GM21737 (cell line): ENCODE measurements around the gene NUDC.

Source experiments
- ATAC-seq: cut with Tn5 transposase; IDR thresholded peaks from one replicate; pipeline ENCODE4 v1.9.1; 2021; ENCODE audit warnings: mild to moderate bottlenecking, moderate library complexity; ENCODE audit not compliant: unreplicated experiment

Gene NUDC

DNA sequence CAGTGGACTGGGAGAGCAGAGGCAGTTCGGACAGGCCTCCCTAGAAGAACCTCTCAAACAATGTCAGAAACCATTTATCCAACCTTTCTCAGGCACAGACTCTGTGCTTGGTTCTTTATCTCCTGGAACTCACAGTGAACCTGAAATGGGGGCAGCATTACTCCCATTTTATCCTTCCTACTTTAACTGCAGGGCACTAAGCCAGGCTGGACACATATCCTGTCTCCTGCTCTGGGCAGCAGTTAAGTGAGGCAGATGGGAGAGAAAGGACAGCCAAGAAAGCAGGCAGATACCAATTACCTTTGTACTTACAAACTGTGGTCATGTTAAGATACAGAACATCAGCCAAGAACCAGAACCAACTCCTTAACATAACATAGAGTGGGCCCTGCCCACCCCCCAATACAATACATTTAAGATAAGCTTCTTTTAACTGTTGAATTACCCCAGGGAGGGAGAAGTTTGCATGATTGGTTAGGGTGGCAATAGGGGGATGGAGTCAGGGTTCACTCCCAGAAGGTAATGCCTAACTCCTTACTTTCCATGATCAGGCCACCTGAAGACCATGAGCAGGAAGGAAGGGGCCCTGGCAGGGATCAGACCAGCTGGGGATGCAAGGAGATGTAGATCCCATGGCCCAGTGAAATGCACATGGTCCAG lies 27.9 kb downstream of the NUDC start:
- no peak for ATAC-seq

DNA sequence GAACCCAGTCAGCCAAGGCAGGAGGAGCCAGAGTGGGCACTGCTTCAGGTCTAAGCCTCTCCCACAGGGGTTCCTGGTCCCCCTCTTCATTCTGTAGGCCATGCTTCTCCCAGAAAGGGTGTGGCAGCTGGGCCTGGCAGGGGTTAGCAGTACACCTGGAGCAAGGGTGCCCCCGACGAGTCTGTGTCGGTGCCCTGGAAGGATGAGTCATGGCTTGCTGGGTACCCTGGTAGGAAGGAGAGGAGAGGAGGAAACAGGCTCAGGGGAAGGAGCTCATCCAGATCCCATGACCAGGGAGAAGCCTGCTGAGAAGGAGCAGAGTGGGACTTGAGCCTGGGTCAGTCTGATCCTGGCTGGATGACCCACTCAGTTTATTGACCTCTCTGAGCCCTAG lies 28.4 kb downstream of the NUDC start:
- ATAC-seq: no peak

DNA sequence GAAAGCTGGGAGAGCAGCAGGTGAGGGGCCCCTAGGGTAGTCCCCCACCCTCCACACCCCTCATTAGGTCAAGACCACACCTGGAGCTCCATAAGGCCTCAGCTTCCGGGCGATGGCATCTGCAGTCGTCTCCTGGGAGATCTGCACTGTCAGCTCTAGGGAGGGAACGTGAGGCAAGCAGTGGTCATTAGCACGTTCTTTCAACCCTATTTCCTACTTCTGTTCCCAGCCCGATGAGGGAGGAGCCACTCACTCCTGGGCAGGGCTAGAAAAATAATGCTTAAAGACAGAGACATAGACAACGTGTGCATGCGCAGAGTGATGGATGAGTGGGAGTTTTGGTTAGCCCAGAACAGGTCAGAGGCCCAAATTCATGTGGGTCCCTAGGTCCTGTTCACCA lies 29.1 kb downstream of the NUDC start:
- no peak for ATAC-seq

DNA sequence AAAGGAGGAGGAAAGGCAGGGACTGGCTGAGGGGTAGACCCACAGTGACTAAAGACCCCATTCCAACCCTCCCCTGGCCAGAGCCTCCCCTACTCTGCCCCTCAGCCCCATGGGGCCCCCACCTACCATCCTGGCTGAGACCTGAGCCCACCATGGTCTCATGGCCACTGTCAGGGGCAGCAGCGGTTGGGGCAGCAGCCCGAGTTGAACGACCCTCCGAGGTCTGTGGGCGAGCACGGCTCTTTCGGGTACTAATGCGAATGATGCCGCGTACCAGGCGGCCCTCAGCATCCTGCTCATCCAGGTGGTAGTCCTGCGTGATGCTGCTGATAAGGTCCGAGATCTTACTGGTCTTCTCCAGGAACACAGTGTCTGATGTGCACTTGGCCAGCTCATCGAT lies 29.7 kb downstream of the NUDC start:
- ATAC-seq: no peak

DNA sequence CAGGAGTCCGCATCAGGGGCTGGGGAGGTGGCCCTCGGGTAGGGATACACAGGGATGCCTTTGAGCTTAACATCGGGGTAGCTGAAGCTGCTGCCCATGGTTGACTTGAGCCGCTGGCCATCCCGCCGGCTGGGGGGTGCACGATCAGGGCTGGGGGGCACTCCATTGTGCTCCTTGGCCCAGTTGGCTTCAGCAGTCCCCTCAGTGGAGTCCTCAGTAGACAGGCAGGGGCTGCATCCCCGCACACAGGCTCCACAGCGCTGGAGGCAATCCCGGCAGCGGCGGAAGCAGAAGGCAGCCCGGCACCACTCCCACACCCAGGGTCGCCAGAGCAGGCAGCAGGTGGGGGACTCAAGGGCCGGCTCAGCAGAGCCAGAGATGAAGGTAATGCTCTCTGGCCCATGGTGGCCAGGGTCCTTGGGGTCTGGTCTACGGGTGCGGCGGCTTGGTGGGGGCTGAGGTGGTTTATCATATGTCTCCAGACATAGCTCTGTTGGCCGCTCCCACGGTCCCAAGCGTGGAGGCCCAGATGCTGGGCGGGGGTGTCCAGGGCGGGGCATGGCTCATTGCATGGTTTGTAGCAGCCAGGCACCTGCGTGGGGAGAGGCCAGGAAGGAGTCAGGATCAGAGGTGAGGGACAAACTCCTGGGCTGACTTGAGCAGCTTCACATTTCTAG lies 30.4 kb downstream of the NUDC start:
- ATAC-seq: no peak

DNA sequence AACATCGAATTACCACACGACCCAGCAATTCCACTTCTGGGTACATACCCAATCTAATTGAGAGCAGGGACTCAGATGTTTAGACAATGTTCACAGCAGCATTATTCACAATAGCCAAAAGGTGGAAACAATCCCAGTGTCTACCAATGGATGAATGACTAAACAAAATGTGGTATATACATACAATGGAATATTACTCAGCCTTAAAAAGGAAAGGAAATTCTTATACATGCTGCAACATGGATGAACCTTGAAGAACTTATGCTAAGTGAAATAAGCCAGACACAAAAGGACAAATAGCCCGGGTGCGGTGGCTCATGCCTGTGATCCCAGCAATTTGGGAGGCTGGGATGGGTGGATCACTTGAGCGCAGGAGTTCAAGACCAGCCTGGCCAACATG lies 31.8 kb downstream of the NUDC start:
- no peak for ATAC-seq

DNA sequence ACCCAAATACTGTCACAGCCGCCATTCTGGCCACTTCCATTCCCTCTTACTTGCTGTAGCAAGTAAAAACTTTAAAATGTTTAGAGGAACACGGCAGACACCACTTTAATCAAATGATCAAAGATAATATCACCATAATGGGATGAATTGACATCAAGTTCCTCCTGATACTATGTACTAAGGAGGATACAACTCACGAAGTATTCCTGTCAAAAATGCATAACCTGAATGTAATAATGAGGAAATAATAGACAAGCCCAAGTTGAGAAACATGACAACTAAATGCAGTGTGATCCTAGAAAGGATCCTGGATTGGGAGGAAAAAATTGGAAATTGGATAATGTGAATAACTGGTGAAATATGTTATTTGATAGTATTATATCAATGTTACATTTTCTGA lies 34.8 kb downstream of the NUDC start:
- ATAC-seq: no peak

DNA sequence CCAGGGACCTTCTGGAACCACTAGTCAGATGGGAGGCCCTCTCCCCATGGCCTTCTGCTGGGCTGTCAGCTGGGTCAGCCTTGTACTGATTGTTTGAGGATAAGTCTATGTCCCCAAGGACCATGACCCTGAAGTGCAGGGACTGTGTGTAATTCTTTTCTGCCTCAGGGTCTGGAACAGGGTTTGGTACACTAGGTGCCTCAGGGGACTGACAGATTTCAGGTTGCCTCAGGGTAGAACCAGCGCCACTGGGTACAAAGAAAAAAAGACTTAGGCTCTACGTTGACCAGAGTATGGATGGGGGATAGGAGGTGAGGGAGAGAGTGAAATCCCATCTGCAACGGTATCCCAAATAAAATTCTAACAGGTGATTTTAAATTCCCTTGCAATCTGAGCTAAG lies 35.8 kb downstream of the NUDC start:
- no peak for ATAC-seq

DNA sequence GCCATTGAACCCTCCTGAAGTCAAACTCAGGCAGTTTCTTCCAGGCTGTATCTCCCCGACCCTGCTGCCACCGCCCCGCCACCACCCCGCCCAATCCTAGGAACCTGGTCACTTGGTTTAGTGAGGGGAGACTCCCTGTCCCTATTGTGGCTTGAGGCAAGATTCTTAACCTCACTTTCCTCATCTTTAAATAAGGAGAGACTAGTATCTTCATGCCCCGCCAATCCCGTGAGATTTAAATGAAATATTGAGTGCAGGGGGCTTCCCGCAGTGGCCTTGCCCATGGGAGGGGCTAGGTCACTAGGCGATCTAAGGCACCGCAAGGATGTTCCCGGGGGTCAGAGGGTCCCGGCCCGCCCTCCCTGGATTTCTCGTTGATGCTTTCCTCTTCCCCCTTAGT lies 37.7 kb downstream of the NUDC start:
- ATAC-seq: no peak

DNA sequence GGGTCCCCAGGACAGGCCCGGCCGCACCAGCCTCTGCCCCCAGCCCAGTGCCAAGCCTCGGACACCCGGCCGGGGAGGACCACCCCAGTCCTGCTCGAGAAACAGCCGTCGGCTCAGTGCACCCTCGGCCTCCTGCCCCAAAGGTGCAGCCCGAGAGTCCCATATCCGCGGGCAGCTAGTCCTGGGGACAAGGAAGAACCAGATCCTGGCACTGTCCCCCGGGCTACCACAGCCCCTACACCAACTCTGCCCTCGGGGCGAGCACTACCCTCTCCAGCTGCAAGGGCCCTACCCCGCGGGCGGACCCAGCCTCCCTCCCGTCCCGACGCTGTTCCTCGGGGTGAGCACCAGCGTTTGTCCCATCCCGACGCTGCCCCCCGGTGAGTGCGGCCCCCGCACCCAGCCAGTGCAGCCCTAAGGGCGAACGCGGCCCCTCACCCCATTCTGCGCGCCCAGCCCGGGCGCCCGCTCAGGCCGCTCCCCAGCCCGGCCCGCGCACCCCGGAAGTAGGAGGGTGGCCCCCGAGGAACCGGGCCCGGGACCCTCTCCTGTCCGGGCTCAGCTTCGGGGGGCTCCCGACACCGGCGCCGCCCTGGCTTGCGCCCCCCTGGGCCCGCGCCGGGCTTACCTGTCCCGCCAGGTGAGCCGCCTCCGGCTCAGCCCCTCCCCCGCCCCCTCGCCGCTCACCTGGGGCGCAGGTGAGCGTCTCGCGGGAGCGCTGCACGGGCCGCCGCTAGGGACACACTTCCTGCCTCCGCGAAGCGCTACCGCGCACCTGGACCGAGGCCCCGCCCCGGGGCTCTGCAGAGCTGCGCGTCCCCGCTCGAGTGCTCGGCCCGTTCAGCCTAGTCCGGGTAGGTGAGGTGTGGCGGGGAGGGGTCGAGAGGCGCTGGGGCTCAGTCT lies 38.4 kb downstream of the NUDC start, which contains the start of gene KDF1:
KDF1 (minus strand) TSS at position 747 of the 903 bp plus-strand sequence. CDS start 8,088 bp downstream, outside the sequence.
- ATAC-seq: no peak

DNA sequence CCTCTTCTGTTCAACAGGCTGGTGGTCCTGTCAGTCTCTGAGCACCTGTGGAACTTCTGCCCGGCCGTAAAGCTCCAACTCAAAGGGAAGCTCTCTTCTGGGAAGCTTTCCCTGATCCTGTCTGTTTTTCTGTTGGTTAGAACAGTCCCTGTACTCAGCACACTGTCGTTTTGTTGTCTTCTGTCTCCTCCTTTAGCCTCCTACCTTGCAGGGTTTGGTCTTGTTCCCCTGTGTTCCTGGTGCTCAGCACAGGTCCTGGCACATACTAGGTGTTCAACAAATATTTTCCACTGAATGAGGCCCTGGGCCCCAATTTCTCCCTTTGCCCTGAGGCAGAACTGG lies 39.1 kb downstream of the NUDC start:
- no peak for ATAC-seq

DNA sequence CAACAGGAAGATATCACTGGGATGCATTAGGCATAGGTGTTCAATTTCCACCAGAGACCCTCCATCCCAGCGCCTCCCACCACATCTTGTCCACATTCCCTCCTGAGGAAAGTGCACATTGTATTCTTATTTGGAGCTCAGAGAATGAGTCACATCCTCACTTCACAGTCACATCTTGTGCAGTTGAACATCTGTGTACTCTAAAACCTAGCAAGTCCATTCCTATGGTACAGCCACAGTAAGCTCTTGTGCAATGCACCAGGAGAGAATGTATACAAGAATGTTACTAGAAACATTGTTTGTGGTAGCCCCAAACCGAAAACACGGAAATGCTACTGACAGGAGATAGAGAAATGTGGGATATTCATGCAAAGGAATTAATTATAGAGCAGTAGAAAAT lies 40.3 kb downstream of the NUDC start:
- no peak for ATAC-seq

DNA sequence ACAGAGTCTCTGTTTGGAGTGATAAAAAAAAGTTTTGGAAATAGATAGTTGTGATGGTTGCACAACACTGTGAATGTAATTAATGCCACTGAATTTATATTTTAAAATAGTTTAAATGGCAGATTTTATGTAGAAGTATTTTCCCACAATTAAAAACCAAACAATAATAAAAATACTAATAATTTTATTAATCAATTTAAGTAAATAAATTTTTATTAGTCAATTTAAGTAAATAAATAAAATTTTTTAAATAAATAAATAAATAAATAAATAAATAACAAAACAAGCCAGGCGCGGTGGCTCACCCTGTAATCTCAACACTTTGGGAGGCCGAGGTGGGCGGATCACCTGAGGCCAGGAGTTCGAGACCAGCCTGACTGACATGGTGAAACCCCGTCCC lies 43.7 kb downstream of the NUDC start:
- ATAC-seq: no peak

DNA sequence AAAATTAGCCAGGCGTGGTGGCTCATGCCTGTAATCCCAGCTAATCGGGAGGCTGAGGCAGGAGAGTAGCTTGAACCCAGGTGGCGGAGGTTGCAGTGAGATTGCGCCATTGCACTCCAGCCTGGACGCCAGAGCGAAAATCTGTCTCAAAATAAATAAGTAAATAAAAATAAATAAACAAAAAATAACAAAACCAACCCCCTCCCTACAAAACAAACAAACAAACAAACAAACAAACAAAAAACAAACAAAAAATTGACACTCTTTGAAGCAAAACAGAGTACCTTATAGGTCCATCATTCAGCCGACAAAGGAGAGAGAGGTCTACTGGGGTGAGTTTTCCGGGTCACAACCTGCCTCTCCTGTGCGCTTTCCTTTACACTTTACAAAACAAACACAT lies 44.1 kb downstream of the NUDC start:
- no peak for ATAC-seq

DNA sequence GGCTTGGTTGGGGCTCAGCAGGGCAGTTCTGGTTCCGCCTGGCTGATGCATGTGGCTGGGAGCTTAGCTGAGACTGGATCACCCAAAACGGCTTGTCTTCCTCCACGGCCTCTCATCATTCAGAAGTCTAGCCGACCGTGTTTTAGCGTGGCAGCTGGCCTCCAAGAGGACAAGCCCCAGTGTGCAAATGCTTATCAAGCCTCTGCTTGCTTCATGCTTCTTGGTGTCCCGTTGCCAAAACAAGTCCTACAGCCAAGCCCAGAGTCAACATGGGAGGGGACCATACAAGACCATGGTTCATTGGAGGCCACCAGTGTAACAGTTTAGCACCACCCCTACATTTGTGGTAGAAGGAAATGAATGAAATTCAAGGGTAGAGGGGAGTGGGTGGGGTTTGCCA lies 49.3 kb downstream of the NUDC start:
- no peak for ATAC-seq

DNA sequence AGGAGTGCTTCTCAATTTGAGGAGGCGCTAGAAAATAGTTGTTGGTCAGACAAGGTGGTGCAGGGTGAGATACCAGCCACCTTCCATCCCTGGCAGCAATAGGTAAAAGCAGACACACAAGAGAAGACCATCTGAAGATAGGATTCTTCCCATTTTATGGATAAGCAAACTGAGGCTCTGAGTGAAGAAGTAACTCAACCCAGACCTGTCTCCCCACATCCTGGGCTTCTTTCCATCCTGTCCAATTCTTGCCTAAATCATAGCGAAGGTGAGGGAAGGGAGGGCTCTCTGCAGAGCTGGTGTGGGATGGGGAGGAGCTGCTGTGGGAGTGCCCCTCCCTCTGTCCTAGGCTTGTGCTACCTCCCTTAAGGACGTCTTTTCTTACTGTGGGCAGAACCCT lies 50.0 kb downstream of the NUDC start:
- no peak for ATAC-seq

DNA sequence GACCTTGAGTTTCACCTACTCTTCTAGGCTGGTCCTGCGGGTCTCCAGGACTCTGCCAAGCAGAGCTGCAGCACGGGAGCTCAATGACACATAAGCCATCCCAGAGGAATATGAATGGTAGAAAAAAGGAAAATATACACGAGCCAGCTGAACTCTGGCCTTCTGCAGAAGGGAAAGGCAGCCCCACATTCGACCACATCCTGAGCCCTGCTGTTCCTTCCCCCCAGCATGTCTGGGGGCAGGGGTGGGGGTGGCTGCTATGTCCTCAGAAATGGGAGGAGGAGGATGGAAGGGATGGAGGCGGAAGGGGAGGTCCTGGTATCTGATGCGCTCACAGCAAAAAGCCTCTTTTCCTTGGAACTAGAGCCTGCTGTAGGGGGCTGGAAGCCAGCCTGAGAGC lies 50.8 kb downstream of the NUDC start:
- ATAC-seq: no peak

DNA sequence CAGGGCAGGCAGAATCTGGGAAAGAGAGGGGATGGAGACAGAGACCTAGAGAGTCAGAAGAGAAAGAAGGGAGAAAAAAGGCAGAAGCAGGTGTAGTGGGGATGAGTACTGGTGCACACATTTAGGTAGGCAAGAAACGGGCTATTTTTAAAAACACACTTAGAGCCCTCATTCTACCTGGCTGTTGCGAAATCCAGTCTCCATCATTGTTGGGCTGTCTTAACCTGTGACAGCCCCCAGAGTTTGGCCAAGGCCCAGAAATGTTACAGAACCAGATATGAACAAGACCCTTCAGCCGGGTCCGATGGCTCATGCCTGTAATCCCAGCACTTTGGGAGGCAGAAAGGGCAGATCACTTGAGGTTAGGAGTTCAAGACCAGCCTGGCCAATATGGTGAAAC lies 51.3 kb downstream of the NUDC start:
- ATAC-seq: no peak

DNA sequence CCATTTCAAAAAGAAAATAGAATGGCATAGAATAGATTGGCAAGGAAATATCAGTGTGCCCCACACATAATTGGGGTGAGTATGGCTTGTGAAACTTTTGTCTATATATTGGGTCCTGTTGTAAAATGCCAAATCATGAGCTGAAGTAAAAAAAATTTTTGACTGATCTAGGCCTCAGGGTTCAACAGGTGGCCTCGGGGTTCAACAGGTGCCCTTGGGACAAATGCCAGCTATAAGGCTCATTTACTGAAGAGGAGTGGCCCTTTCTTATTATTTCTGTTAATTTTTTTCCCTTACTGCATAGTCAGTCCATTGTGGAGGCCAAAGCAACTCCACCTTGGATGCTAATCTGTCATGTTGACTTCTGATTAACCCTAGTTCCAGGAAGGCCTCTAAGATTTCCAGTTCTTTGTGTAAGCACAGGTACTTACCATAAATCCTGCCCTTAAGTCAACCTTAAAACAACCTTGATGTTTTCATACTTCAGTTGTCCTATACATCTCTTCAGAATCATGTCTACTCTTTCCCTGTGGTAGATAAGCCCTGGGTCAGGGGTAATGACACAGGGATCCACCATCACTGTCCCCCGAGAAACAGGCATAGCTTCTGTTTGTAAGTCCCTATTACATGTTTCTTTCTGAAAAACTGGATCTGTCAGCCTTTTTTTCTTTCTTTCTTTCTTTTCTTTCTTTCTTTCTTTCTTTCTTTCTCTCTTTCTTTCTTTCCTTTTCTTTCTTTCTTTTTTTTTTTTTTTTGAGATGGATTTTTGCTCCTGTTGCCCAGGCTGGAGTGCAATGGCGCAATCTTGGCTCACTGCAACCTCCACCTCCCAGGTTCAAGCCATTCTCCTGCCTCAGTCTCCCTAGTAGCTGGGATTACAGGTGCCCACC lies 55.3 kb downstream of the NUDC start:
- no peak for ATAC-seq

DNA sequence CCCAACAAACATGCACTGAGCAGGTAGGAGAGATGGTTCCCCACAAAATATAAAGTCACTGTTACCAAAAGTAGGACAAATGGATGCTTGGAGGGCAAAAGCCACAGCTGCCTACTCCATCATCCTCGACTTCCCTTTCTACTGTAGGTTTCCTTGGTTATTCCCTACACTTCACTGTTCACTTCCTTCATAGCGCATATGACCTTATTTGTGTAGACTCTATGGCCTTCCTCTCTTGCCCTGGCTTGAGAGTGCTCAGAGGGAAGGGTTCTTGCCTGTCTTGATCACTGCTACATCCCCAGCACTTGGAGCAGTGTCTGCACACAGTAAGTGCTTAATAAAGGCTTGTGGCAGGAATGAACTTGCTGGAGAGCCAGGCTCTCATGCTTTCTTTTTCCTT lies 57.4 kb downstream of the NUDC start:
- ATAC-seq: no peak
